T-helper 22 cell (primary cell): ENCODE measurements around the gene HECA.
"Not testable (repeated sequence)": the region's sequence is repeated elsewhere in the genome, so short reads cannot be mapped to it uniquely, and the experiment has no call there.

ENCODE experiments used
- DNase-seq: peaks from one replicate; pipeline ENCODE4 v3.0.0-alpha.2; 2020; ENCODE audit warnings: low read depth

HECA gene

DNA sequence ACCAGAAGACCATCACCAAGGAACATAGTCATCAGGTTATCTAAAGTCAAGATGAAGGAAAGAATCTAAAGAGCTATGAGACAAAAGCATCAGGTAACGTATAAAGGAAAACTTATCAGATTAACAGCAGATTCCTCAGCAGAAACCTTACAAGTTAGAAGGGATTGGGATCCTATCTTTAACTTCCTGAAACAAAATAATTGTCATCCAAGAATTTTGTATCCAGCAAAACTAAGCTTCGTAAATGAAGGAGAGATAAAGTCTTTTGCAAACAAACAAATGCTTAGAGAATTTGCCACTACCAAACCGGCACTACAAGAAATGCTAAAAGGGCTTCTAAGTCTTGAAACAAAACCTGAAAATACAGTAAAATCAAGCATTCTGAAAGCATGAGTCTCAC is 71.0 kb downstream of the HECA start:
- DNase-seq, result no peak

DNA sequence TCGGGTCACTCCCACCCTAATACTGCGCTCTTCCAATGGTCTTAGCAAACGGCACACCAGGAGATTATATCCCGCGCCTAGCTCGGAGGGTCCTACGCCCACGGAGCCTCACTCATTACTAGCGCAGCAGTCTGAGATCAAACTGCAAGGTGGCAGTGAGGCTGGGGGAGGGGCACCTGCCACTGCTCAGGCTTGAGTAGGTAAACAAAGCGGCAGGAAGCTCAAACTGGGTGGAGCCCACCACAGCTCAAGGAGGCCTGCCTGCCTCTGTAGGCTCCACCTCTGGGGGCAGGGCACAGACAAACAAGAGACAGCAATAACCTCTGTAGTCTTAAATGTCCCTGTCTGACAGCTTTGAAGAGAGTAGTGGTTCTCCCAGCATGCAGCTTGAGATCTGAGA is 75.9 kb downstream of the HECA start:
- DNase-seq, result not testable (repeated sequence)

DNA sequence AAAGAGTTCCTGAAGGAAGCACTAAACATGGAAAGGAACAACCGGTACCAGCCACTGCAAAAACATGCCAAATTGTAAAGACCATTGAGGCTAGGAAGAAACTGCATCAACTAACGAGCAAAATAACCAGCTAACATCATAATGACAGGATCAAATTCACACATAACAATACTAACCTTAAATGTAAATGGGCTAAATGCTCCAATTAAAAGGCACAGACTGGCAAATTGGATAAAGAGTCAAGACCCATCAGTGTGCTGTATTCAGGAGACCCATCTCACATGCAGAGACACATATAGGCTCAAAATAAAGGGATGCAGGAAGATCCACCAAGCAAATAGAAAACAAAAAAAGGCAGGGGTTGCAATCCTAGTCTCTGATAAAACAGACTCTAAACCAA is 77.6 kb downstream of the HECA start:
- not testable (repeated sequence) for DNase-seq

DNA sequence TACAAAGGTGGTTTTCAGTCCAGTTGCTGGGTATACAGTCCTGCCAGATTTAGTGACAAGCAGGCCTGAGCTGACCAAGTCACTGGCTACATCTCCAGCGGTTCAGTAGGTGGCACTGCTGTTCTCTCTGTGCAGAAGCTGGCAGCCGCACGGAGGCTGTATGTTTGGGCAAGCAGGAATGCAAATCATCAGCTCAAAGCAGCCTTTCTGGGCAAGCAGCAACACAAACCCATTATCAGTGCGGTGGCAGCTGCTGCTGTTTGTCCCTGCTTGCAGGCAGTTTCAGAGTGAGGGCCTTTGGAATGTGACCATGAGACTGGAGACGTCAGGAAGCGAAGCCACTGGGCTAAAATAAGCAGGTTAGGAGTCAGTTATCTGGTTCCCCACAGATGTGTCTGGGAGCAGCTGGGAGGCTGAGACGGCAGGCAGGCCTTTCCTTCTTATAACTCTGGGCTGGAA is 84.4 kb downstream of the HECA start:
- DNase-seq, result peak; percentile 23

DNA sequence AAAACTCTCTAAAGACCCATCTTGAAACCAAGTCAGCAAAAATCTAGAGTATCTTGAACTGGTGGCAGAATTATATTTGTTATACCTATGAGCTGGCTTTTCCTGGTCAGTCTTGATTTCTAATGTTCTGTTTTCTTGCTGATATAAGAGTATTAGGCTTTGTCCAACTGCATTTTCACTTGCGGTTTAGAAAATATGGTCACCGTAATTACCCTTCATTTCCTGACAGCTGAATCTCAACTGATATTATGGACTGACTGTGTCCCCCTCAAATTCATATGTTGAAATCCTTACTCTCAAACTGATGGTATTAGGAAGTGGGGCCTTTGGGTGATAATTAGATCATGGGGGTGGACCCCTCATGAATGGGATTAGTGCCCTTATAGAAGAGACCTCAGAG is 84.9 kb downstream of the HECA start:
- DNase-seq, result no peak

DNA sequence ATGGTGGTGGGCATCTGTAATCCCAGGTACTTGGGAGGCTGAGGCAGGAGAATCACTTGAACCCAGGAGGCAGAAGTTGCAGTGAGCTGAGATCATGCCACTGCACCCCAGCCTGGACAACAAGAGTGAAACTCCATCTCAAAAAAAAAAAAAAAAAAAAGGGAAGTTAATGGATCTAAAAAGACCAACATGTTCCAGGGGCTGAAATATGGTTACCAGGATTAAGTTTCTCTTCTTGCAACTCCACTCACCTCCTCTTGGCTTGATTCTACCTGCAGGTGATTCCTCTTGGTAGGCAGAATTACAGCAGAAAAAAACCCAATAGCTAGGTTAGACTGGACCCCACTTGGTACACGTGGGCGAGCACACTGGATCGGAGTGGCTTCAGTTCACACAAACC is 93.5 kb downstream of the HECA start:
- DNase-seq, result not testable (repeated sequence)
